GM21737 (cell line): ENCODE data around the gene ECM2.

ENCODE experiments used
- ATAC-seq: cut with Tn5 transposase; IDR thresholded peaks from one replicate; pipeline ENCODE4 v1.9.1; 2021; ENCODE audit warnings: mild to moderate bottlenecking, moderate library complexity; ENCODE audit not compliant: unreplicated experiment

ECM2 gene

GRCh38 chr9:92501671-92502393 lies 34.0 kb downstream of the ECM2 start:
- no peak for ATAC-seq

- no peak for ATAC-seq
Observed at GRCh38 chr9:92500725-92501124, 35.1 kb downstream of the ECM2 start.

GRCh38 chr9:92499701-92500100 lies 36.1 kb downstream of the ECM2 start:
- no peak for ATAC-seq

- ATAC-seq = no peak
Observed at GRCh38 chr9:92496396-92497176, 39.2 kb downstream of the ECM2 start.

- no peak for ATAC-seq
Observed at GRCh38 chr9:92494856-92495255, 40.9 kb downstream of the ECM2 start.

GRCh38 chr9:92493749-92494387 lies 41.9 kb downstream of the ECM2 start:
- no peak for ATAC-seq

GRCh38 chr9:92492781-92493401 lies 42.9 kb downstream of the ECM2 start:
- ATAC-seq = no peak

- ATAC-seq = no peak
Observed at GRCh38 chr9:92488681-92489550, 46.9 kb downstream of the ECM2 start.

GRCh38 chr9:92486371-92486770 lies 49.4 kb downstream of the ECM2 start:
- no peak for ATAC-seq

GRCh38 chr9:92484563-92484962 lies 51.2 kb downstream of the ECM2 start:
- ATAC-seq = no peak

- no peak for ATAC-seq
Observed at GRCh38 chr9:92483627-92484545, 51.9 kb downstream of the ECM2 start.

GRCh38 chr9:92482805-92483204 lies 53.0 kb downstream of the ECM2 start:
- no peak for ATAC-seq

GRCh38 chr9:92482329-92482728 lies 53.5 kb downstream of the ECM2 start, which contains the start of gene ASPN:
ASPN (minus strand) TSS chr9:92482506.
- no peak for ATAC-seq

- no peak for ATAC-seq
Observed at GRCh38 chr9:92480986-92481633, 54.7 kb downstream of the ECM2 start.

GRCh38 chr9:92480291-92480771 lies 55.5 kb downstream of the ECM2 start:
- ATAC-seq = no peak

- ATAC-seq = no peak
Observed at GRCh38 chr9:92479346-92479745, 56.4 kb downstream of the ECM2 start.

- ATAC-seq = no peak
Observed at GRCh38 chr9:92478783-92479182, 57.0 kb downstream of the ECM2 start.

GRCh38 chr9:92476962-92477361 lies 58.8 kb downstream of the ECM2 start:
- ATAC-seq = no peak

GRCh38 chr9:92474587-92474986 lies 61.2 kb downstream of the ECM2 start:
- no peak for ATAC-seq
